AG04450 (cell line): ENCODE measurements around the gene INTS12. TPM values are rescaled to one million over a fixed set of nuclear protein-coding genes. Genes with fewer than 3 reads are reported as not detected.

ENCODE experiments used
- CTCF ChIA-PET: fragments of 300-600, 350-600 bp; formaldehyde crosslinking; extraction: SDS; loops from one replicate; lab custom pipeline; 2022; ENCODE audit warnings: antibody characterized with exemption, inconsistent platforms; lab: Charles Lee
- POLR2A ChIA-PET: fragments of 350-600 bp; formaldehyde crosslinking; extraction: SDS; loops from one replicate; lab custom pipeline; 2021; ENCODE audit warnings: antibody characterized with exemption, inconsistent platforms; lab: Yijun Ruan, JAX
- DNase-seq: peaks from one replicate; pipeline ENCODE4 v3.0.0-alpha.2; 2011; ENCODE audit warnings: low read depth, low spot score
- H3K27ac ChIP-seq: one replicate; pipeline ENCODE4 v1.5.1; 2012; ENCODE audit warnings: low read depth, low read length, control low read depth
- H3K27me3 ChIP-seq: one replicate; pipeline ENCODE4 v1.6.0; 2012; ENCODE audit warnings: low read length; ENCODE audit not compliant: control insufficient read depth, insufficient read depth
- H3K4me3 ChIP-seq: 2 replicates; pipeline ENCODE4 v1.5.1; 2011; ENCODE audit warnings: mild to moderate bottlenecking, low read depth, low read length, control low read depth
- H3K9me3 ChIP-seq: 2 replicates; pipeline ENCODE4 v1.5.1; 2012; ENCODE audit warnings: low read length; ENCODE audit not compliant: control insufficient read depth, insufficient read depth
- CTCF ChIP-seq: IDR thresholded peaks from 2 replicates; pipeline ENCODE4 v1.5.1; 2011; ENCODE audit warnings: low read depth, low read length, control low read depth, inconsistent platforms
- polyA plus RNA-seq: library from polyadenylated mRNA; depleted of rRNA; stranded (reverse); fragments of >200 nt; gene quantifications from 2 replicates; pipeline ENCODE4 v1.2.3, GENCODE V29; 2011

INTS12 gene
- polyA plus RNA-seq, 1 experiment: 41.7 TPM

- DNase-seq: no peak
- no peak for TF ChIP-seq CTCF
- H3K27ac ChIP-seq: no peak overlapping the region
- no peak overlapping the region for H3K4me3 ChIP-seq
- ChIA-PET POLR2A (no interaction called here), CTCF (no interaction called here)
- H3K27me3 ChIP-seq: no peaks in the 10 kb centered on the region
- H3K9me3 ChIP-seq: no peaks in the 10 kb centered on the region
Measured at GRCh38 chr4:105686571-105686970, 21.9 kb downstream of the INTS12 start.

- Histone ChIP-seq H3K4me3 (no peak overlapping the region), H3K9me3 (no peaks in the 10 kb centered on the region), H3K27ac (no peak overlapping the region), H3K27me3 (no peaks in the 10 kb centered on the region)
- no peak for DNase-seq
- ChIA-PET CTCF (no interaction called here), POLR2A (no interaction called here)
- no peak for TF ChIP-seq CTCF
Measured at GRCh38 chr4:105683038-105683437, 25.5 kb downstream of the INTS12 start.

- Histone ChIP-seq H3K9me3 (no peaks in the 10 kb centered on the region), H3K27ac (no peak overlapping the region), H3K4me3 (no peak overlapping the region), H3K27me3 (no peaks in the 10 kb centered on the region)
- TF ChIP-seq CTCF: no peak
- ChIA-PET POLR2A (no interaction called here), CTCF (interaction anchor here (1.5 kb wide), 1 partner anchor 36 kb away, joined by 4 read pairs; no protein-coding TSS in a partner anchor)
- DNase-seq: no peak
Measured at GRCh38 chr4:105679186-105679585, 29.3 kb downstream of the INTS12 start.

- H3K27me3 ChIP-seq: no peaks in the 10 kb centered on the region
- no peaks in the 10 kb centered on the region for H3K9me3 ChIP-seq
- no peak for DNase-seq
- no peak overlapping the region for H3K27ac ChIP-seq
- ChIA-PET CTCF (no interaction called here), POLR2A (no interaction called here)
- no peak for TF ChIP-seq CTCF
- no peak overlapping the region for H3K4me3 ChIP-seq
Measured at GRCh38 chr4:105677709-105678108, 30.8 kb downstream of the INTS12 start.

GRCh38 chr4:105674011-105674410 lies 34.5 kb downstream of the INTS12 start:
- TF ChIP-seq CTCF: no peak
- Histone ChIP-seq H3K27ac (no peak overlapping the region), H3K9me3 (no peaks in the 10 kb centered on the region), H3K27me3 (no peaks in the 10 kb centered on the region), H3K4me3 (no peak overlapping the region)
- no peak for DNase-seq
- ChIA-PET CTCF (no interaction called here), POLR2A (no interaction called here)
